Mesodermal cell (in vitro differentiated cells): ENCODE results near the gene PPP1R3A.

ENCODE experiments used
- H3K27ac ChIP-seq: 2 replicates; pipeline ENCODE4 v1.7.0; 2013; ENCODE audit warnings: mild to moderate bottlenecking, low read depth, low read length, moderate library complexity; ENCODE audit not compliant: severe bottlenecking
- H3K36me3 ChIP-seq: 2 replicates; pipeline ENCODE4 v1.7.1; 2013; ENCODE audit warnings: mild to moderate bottlenecking, low read length, moderate library complexity; ENCODE audit not compliant: control insufficient read depth, insufficient read depth
- H3K4me1 ChIP-seq: one replicate; pipeline ENCODE4 v1.7.1; 2013; ENCODE audit warnings: mild to moderate bottlenecking, low read length; ENCODE audit not compliant: insufficient read depth, control insufficient read depth, poor library complexity, severe bottlenecking
- H3K4me3 ChIP-seq: 2 replicates; pipeline ENCODE4 v1.7.0; 2013; ENCODE audit warnings: low read length, control low read depth, mild to moderate bottlenecking; ENCODE audit not compliant: insufficient read depth, poor library complexity, severe bottlenecking; ENCODE audit errors: extremely low read depth
- H3K9me3 ChIP-seq: 2 replicates; pipeline ENCODE4 v1.7.1; 2013; ENCODE audit warnings: mild to moderate bottlenecking, low read length, moderate library complexity; ENCODE audit not compliant: control insufficient read depth
- WGBS, 2 experiments: methylation state at CpG; one replicate each; pipeline ENCODE4 v1.1.5; 2013; ENCODE audit warnings: missing lambda C conversion rate in 2 of 2; ENCODE audit not compliant: insufficient coverage in 2 of 2; 5-methylcytosine and 5-hydroxymethylcytosine counted together

PPP1R3A gene

DNA sequence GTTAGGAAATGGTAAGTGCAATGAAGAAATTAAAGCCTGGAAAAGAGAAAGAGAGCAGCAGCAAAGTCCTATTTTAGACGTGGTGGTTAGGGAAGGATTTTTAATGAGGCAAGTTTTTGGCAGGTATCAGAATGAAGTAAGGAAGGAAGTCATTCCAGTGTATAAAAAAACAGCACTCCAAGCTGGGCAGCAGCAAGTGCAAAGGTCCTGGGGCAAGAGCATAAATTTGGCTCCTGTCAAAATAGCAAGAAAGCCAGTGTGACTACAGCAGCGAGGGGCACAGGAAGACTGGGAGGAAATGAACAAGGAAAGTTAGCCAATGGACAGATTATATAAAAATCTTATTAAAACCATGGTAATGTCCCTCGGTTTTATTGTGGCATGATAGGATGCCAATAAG, 90.2 kb downstream of the PPP1R3A start:
- 71 to 88% methylated on average over 1 of the region's 3 CpGs for WGBS, 2 experiments
- no peak overlapping the region for H3K4me3 ChIP-seq
- no peak overlapping the region for H3K27ac ChIP-seq
- no peaks in the 10 kb centered on the region for H3K36me3 ChIP-seq
- no peaks in the 10 kb centered on the region for H3K9me3 ChIP-seq
- peaks cover 5% of the 10 kb centered on the region for H3K4me1 ChIP-seq
